SK-N-SH (cell line): ENCODE measurements around the gene HES2. TPM values are rescaled to one million over a fixed set of nuclear protein-coding genes. Genes with fewer than 3 reads are reported as not detected.

Source experiments
- CTCF ChIA-PET: fragments of 300-600, 350-600 bp; formaldehyde crosslinking; extraction: SDS; loops from one replicate; lab custom pipeline; 2021; lab: Yijun Ruan, JAX
- POLR2A ChIA-PET: fragments of 350-600 bp; sonication (Branson Sonifier 250); formaldehyde crosslinking; extraction: SDS; loops from one replicate; lab custom pipeline; 2020; ENCODE audit warnings: antibody characterized with exemption, inconsistent platforms; lab: Yijun Ruan, JAX
- DNase-seq: peaks from one replicate; pipeline ENCODE4 v3.0.0; 2012
- H2AFZ ChIP-seq: fragments of 200-600 bp; sonication (generic); 2 replicates; pipeline ENCODE4 v1.8.1; 2016; ENCODE audit warnings: antibody characterized with exemption, mild to moderate bottlenecking, low read depth
- H3F3A ChIP-seq: fragments of 200-600 bp; sonication (generic); replicated peaks from 2 replicates; pipeline ENCODE3; 2016; ENCODE audit warnings: antibody characterized with exemption, mild to moderate bottlenecking; ENCODE audit not compliant: insufficient read depth
- H3K27ac ChIP-seq, 2 experiments: fragments of 200-500 bp in 1 of 2; fragments of 200-600 bp in 1 of 2; sonication (Bioruptor generic) in 1 of 2; sonication (generic), shearing (Covaris generic) in 1 of 2; 2 replicates each; pipeline versions ENCODE4 v1.5.1 to v1.6.1; 2014 to 2016; ENCODE audit warnings: low read depth in 2 of 2, inconsistent platforms in 1 of 2, low read length in 1 of 2, mild to moderate bottlenecking in 1 of 2, mixed read lengths in 1 of 2
- H3K27me3 ChIP-seq: fragments of 200-600 bp; sonication (generic), shearing (Covaris generic); 2 replicates; pipeline ENCODE4 v1.6.1; 2016; ENCODE audit warnings: mixed run types; ENCODE audit not compliant: insufficient read depth
- H3K36me3 ChIP-seq, 2 experiments: fragments of 200-500 bp in 1 of 2; fragments of 200-600 bp in 1 of 2; sonication (Bioruptor generic) in 1 of 2; sonication (generic) in 1 of 2; replicated peaks in 1 of 2; 2 replicates each; pipeline versions ENCODE3 to v1.5.1; 2014 to 2016; ENCODE audit warnings: low read length in 1 of 2, mild to moderate bottlenecking in 1 of 2; ENCODE audit not compliant: insufficient read depth in 2 of 2, control insufficient read depth in 1 of 2
- H3K4me1 ChIP-seq, 2 experiments: fragments of 200-500 bp in 1 of 2; fragments of 200-600 bp in 1 of 2; sonication (Bioruptor generic) in 1 of 2; sonication (generic), shearing (Covaris generic) in 1 of 2; 2 replicates each; pipeline versions ENCODE4 v1.5.1 to v1.6.1; 2014 to 2016; ENCODE audit warnings: low read depth in 1 of 2, low read length in 1 of 2, mixed run types in 1 of 2; ENCODE audit not compliant: insufficient read depth in 2 of 2, control insufficient read depth in 1 of 2
- H3K4me2 ChIP-seq: fragments of 200-600 bp; sonication (generic), shearing (Covaris generic); 2 replicates; pipeline ENCODE4 v1.6.1; 2017; ENCODE audit warnings: mixed run types
- H3K4me3 ChIP-seq, 2 experiments: fragments of 200-500 bp in 1 of 2; fragments of 200-600 bp in 1 of 2; sonication (Bioruptor generic) in 1 of 2; sonication (generic), shearing (Covaris generic) in 1 of 2; 2 replicates each; pipeline versions ENCODE4 v1.5.1 to v1.8.1; 2014 to 2016; ENCODE audit warnings: low read depth in 2 of 2, inconsistent platforms in 1 of 2, low read length in 1 of 2, mild to moderate bottlenecking in 1 of 2, mixed read lengths in 1 of 2, moderate library complexity in 1 of 2
- H3K79me2 ChIP-seq: fragments of 200-600 bp; sonication (generic); 2 replicates; pipeline ENCODE4 v1.8.1; 2017; ENCODE audit warnings: mild to moderate bottlenecking; ENCODE audit not compliant: insufficient read depth
- H3K9ac ChIP-seq: fragments of 200-600 bp; sonication (generic); 2 replicates; pipeline ENCODE4 v1.6.1; 2017; ENCODE audit warnings: mixed run types
- H3K9me2 ChIP-seq: fragments of 200-600 bp; sonication (generic); 2 replicates; pipeline ENCODE4 v1.6.1; 2017; ENCODE audit warnings: mixed run types
- H3K9me3 ChIP-seq: fragments of 200-600 bp; sonication (generic); 2 replicates; pipeline ENCODE4 v1.6.1; 2017; ENCODE audit warnings: mixed run types, mild to moderate bottlenecking, moderate library complexity
- H4K20me1 ChIP-seq: fragments of 200-600 bp; sonication (generic); 2 replicates; pipeline ENCODE4 v1.6.1; 2017; ENCODE audit warnings: mild to moderate bottlenecking, mixed run types; ENCODE audit not compliant: insufficient read depth
- CHD2 ChIP-seq: fragments of 150-350 bp; IDR thresholded peaks from 2 replicates; pipeline ENCODE4 v1.6.1; 2018; ENCODE audit warnings: low read length; ENCODE audit not compliant: partially characterized antibody
- ELF1 ChIP-seq: IDR thresholded peaks from 2 replicates; pipeline ENCODE4 v1.4.0; 2012
- FOSL2 ChIP-seq: IDR thresholded peaks from 2 replicates; pipeline ENCODE4 v1.4.0; 2012; ENCODE audit warnings: low read depth, mild to moderate bottlenecking, moderate library complexity, borderline replicate concordance
- FOXM1 ChIP-seq: IDR thresholded peaks from 2 replicates; pipeline ENCODE4 v1.4.0; 2012; ENCODE audit warnings: low read depth, mild to moderate bottlenecking
- GABPA ChIP-seq: IDR thresholded peaks from 2 replicates; pipeline ENCODE4 v1.4.0; 2012; ENCODE audit warnings: low read depth, mild to moderate bottlenecking
- IRF3 ChIP-seq: fragments of 150-350 bp; IDR thresholded peaks from 2 replicates; pipeline ENCODE4 v1.6.1; 2016; ENCODE audit warnings: mild to moderate bottlenecking, low read depth, low read length
- JUND ChIP-seq: IDR thresholded peaks from 2 replicates; pipeline ENCODE4 v1.4.0; 2012
- MXI1 ChIP-seq: IDR thresholded peaks from 2 replicates; pipeline ENCODE4 v1.6.1; 2012; ENCODE audit warnings: mild to moderate bottlenecking, low read depth, low read length, improper control_type of control experiment
- PBX3 ChIP-seq: IDR thresholded peaks from 2 replicates; pipeline ENCODE4; 2012
- RCOR1 ChIP-seq: fragments of 150-350 bp; IDR thresholded peaks from 2 replicates; pipeline ENCODE4 v1.6.1; 2017; ENCODE audit warnings: antibody characterized with exemption, low read length
- SMC3 ChIP-seq: IDR thresholded peaks from 2 replicates; pipeline ENCODE4 v1.6.1; 2012; ENCODE audit warnings: low read depth, low read length, improper control_type of control experiment
- USF1 ChIP-seq: IDR thresholded peaks from 2 replicates; pipeline ENCODE4 v1.4.0; 2012; ENCODE audit warnings: low read depth, borderline replicate concordance
- ZBTB33 ChIP-seq: IDR thresholded peaks from 2 replicates; pipeline ENCODE4 v1.4.0; 2012; ENCODE audit warnings: low read depth, borderline replicate concordance
- WGBS: methylation state at CpG from one replicate; pipeline ENCODE4 v1.1.6; 2017; ENCODE audit warnings: low lambda C conversion rate; 5-methylcytosine and 5-hydroxymethylcytosine counted together
- polyA plus RNA-seq, 3 experiments: library from polyadenylated mRNA; depleted of rRNA; stranded (reverse); fragments of >200 nt; gene quantifications; 2 replicates each; pipeline ENCODE4 v1.2.3, GENCODE V29; 2012

Gene HES2
- polyA plus RNA-seq, 1 of the 3 experiments (the other 2 are of a cell fraction): 0.03 TPM

- TF ChIP-seq SMC3 (no peak), FOXM1 (no peak), JUND (no peak)
- TF ChIP-seq, all 33 proteins: peak for 0
Measured at GRCh38 chr1:6417961-6418667, 1.6 kb downstream of the HES2 start (continued).

GRCh38 chr1:6416906-6417305, 2.8 kb downstream of the HES2 start:
- H3K4me1 ChIP-seq: peaks cover 0 to 6% of the 10 kb centered on the region in 2 experiments; a peak in 1 of 4 replicates
- H3K36me3 ChIP-seq: no peaks in the 10 kb centered on the region
- no peak for TF ChIP-seq USF1
- no peak for TF ChIP-seq PBX3
- no peak for TF ChIP-seq FOXM1
- no peak overlapping the region for H3K4me3 ChIP-seq
- H3K9me3 ChIP-seq: no peaks in the 10 kb centered on the region
- H3K27me3 ChIP-seq: peaks cover 17% of the 10 kb centered on the region
- no peaks in the 10 kb centered on the region for H4K20me1 ChIP-seq
- no peaks in the 10 kb centered on the region for H3K79me2 ChIP-seq
- no peak overlapping the region for H3K9ac ChIP-seq
- no peaks in the 10 kb centered on the region for H3K9me2 ChIP-seq
- H3K27ac ChIP-seq: no peak overlapping the region
- H2AFZ ChIP-seq: no peak overlapping the region
- DNase-seq: no peak
- no peaks in the 10 kb centered on the region for H3F3A ChIP-seq
- no CpG with 5 or more reads among the region's 5 CpGs for WGBS
- ChIA-PET POLR2A (no interaction called here), CTCF (interaction anchor here (4.7 to 16.1 kb wide), 3 partner anchors 22 to 170 kb away, joined by 50 to 290 read pairs (median 131); no protein-coding TSS in a partner anchor)
- H3K4me2 ChIP-seq: no peak overlapping the region

GRCh38 chr1:6416295-6416656, 3.4 kb downstream of the HES2 start:
- no peak overlapping the region for H3K9ac ChIP-seq
- no peaks in the 10 kb centered on the region for H3K9me2 ChIP-seq
- no peak overlapping the region for H2AFZ ChIP-seq
- H3K4me1 ChIP-seq: peaks cover 0 to 6% of the 10 kb centered on the region in 2 experiments; a peak in 1 of 4 replicates
- H3K9me3 ChIP-seq: no peaks in the 10 kb centered on the region
- CTCF ChIA-PET: interaction anchor here (4.7 to 16.1 kb wide), 3 partner anchors 22 to 169 kb away, joined by 50 to 290 read pairs (median 131); no protein-coding TSS in a partner anchor
- H3K27me3 ChIP-seq: peaks cover 17% of the 10 kb centered on the region
- H3K27ac ChIP-seq: no peak overlapping the region
- no peaks in the 10 kb centered on the region for H3F3A ChIP-seq
- POLR2A ChIA-PET: no interaction called here
- H3K36me3 ChIP-seq: no peaks in the 10 kb centered on the region
- no peak overlapping the region for H3K4me3 ChIP-seq
- H3K79me2 ChIP-seq: no peaks in the 10 kb centered on the region
- no peak for DNase-seq
- no peak overlapping the region for H3K4me2 ChIP-seq
- 32% methylated on average over 2 of the region's 8 CpGs for WGBS
- no peaks in the 10 kb centered on the region for H4K20me1 ChIP-seq
- no peak for TF ChIP-seq SMC3
- no peak for TF ChIP-seq ELF1
- TF ChIP-seq IRF3: no peak
- TF ChIP-seq GABPA: no peak
- no peak for TF ChIP-seq JUND
- TF ChIP-seq RCOR1: no peak
- no peak for TF ChIP-seq ZBTB33
- no peak for TF ChIP-seq MXI1
- TF ChIP-seq CHD2: no peak
- TF ChIP-seq FOSL2: no peak
